H9 (cell line): Measurements from ENCODE around the gene DOK5. TPM values are rescaled to one million over a fixed set of nuclear protein-coding genes. Genes with fewer than 3 reads are reported as not detected.
A peak's percentile ranks its signal among the peaks of the same experiment; 100 is the strongest.

Experiments
- DNase-seq: peaks from one replicate; pipeline ENCODE4 v3.0.0-alpha.2; 2017
- H2AFZ ChIP-seq: one replicate; pipeline ENCODE4 v1.6.1; 2013; ENCODE audit warnings: mild to moderate bottlenecking, low read length, control low read depth, moderate library complexity
- H2AK5ac ChIP-seq: 2 replicates; pipeline ENCODE4 v1.6.1; 2013; ENCODE audit warnings: low read length, control low read depth, mixed read lengths; ENCODE audit not compliant: insufficient read length
- H2BK120ac ChIP-seq: one replicate; pipeline ENCODE4 v1.6.1; 2013; ENCODE audit warnings: low read depth, mild to moderate bottlenecking, low read length, control low read depth, inconsistent platforms; ENCODE audit not compliant: poor library complexity, severe bottlenecking
- H2BK12ac ChIP-seq: 2 replicates; pipeline ENCODE4 v1.6.1; 2013; ENCODE audit warnings: low read length, control low read depth, mixed read lengths, low read depth; ENCODE audit not compliant: insufficient read length
- H2BK15ac ChIP-seq: 2 replicates; pipeline ENCODE4 v1.6.1; 2013; ENCODE audit warnings: low read depth, low read length, control low read depth
- H2BK20ac ChIP-seq: one replicate; pipeline ENCODE4 v1.6.1; 2013; ENCODE audit warnings: low read depth, mild to moderate bottlenecking, low read length, control low read depth, inconsistent platforms; ENCODE audit not compliant: poor library complexity, severe bottlenecking
- H2BK5ac ChIP-seq: 2 replicates; pipeline ENCODE4 v1.6.1; 2013; ENCODE audit warnings: low read length, control low read depth, mixed read lengths; ENCODE audit not compliant: insufficient read length
- H3K14ac ChIP-seq: 2 replicates; pipeline ENCODE4 v1.6.1; 2013; ENCODE audit warnings: low read length, control low read depth; ENCODE audit not compliant: insufficient read depth
- H3K18ac ChIP-seq: 2 replicates; pipeline ENCODE4 v1.6.1; 2013; ENCODE audit warnings: low read depth, mild to moderate bottlenecking, mixed read lengths, low read length, control low read depth; ENCODE audit not compliant: insufficient read length
- H3K23ac ChIP-seq: 2 replicates; pipeline ENCODE4 v1.6.1; 2013; ENCODE audit warnings: low read length, control low read depth, mixed read lengths, low read depth; ENCODE audit not compliant: insufficient read length
- H3K23me2 ChIP-seq: 2 replicates; pipeline ENCODE4 v1.6.1; 2013; ENCODE audit warnings: low read depth, mild to moderate bottlenecking, mixed read lengths, low read length, control low read depth; ENCODE audit not compliant: insufficient read length, poor library complexity, severe bottlenecking
- H3K27ac ChIP-seq: 2 replicates; pipeline ENCODE4 v1.5.1; 2013; ENCODE audit warnings: low read length, control low read depth, mixed read lengths, low read depth; ENCODE audit not compliant: insufficient read length
- H3K27me3 ChIP-seq: 2 replicates; pipeline ENCODE4 v1.6.1; 2013; ENCODE audit warnings: low read length, control low read depth, inconsistent platforms; ENCODE audit not compliant: insufficient read depth
- H3K4ac ChIP-seq: 2 replicates; pipeline ENCODE4 v1.6.1; 2013; ENCODE audit warnings: low read depth, mild to moderate bottlenecking, control low read depth, inconsistent platforms, low read length, moderate library complexity
- H3K4me1 ChIP-seq: 2 replicates; pipeline ENCODE4 v1.6.1; 2013; ENCODE audit warnings: low read length, control low read depth, inconsistent platforms; ENCODE audit not compliant: insufficient read depth
- H3K4me2 ChIP-seq: 2 replicates; pipeline ENCODE4 v1.6.1; 2013; ENCODE audit warnings: low read length, control low read depth, mixed read lengths; ENCODE audit not compliant: insufficient read length, insufficient read depth
- H3K56ac ChIP-seq: 2 replicates; pipeline ENCODE4 v1.6.1; 2013; ENCODE audit warnings: low read depth, mild to moderate bottlenecking, mixed read lengths, low read length, control low read depth; ENCODE audit not compliant: insufficient read length
- H3K79me1 ChIP-seq: 2 replicates; pipeline ENCODE4 v1.6.1; 2013; ENCODE audit warnings: low read depth, mild to moderate bottlenecking, moderate library complexity, low read length, control low read depth, inconsistent platforms; ENCODE audit not compliant: insufficient read depth, poor library complexity, severe bottlenecking
- H3K79me2 ChIP-seq: 2 replicates; pipeline ENCODE4 v1.6.1; 2013; ENCODE audit warnings: low read length, control low read depth, inconsistent platforms; ENCODE audit not compliant: insufficient read depth
- H3K9ac ChIP-seq: 2 replicates; pipeline ENCODE4 v1.6.1; 2013; ENCODE audit warnings: low read length, control low read depth, mixed read lengths; ENCODE audit not compliant: insufficient read length; ENCODE audit errors: extremely low read depth
- H3K9me3 ChIP-seq: one replicate; pipeline ENCODE4 v1.6.1; 2013; ENCODE audit warnings: low read depth, low read length, inconsistent platforms; ENCODE audit not compliant: control insufficient read depth
- H3T11ph ChIP-seq: one replicate; pipeline ENCODE4 v1.6.1; 2013; ENCODE audit warnings: mild to moderate bottlenecking, low read length, control low read depth, inconsistent platforms
- H4K20me1 ChIP-seq: one replicate; pipeline ENCODE4 v1.6.1; 2013; ENCODE audit not compliant: control insufficient read depth, insufficient read length, insufficient read depth
- H4K5ac ChIP-seq: 2 replicates; pipeline ENCODE4 v1.6.1; 2013; ENCODE audit warnings: low read depth, mild to moderate bottlenecking, mixed read lengths, low read length, control low read depth; ENCODE audit not compliant: insufficient read length
- H4K8ac ChIP-seq: replicated peaks from 2 replicates; pipeline ENCODE4 v1.6.1; 2013; ENCODE audit warnings: low read length, control low read depth, mixed read lengths, low read depth; ENCODE audit not compliant: insufficient read length
- H4K91ac ChIP-seq: 2 replicates; pipeline ENCODE4 v1.6.1; 2013; ENCODE audit warnings: low read depth, mild to moderate bottlenecking, moderate library complexity, mixed read lengths, low read length, control low read depth; ENCODE audit not compliant: insufficient read length
- H3K27ac Mint-ChIP-seq, 3 experiments: 2 replicates in 2 of 3; 3 replicates in 1 of 3; pipeline ENCODE4 v1.8.0; 2020 to 2021; ENCODE audit warnings: mixed read lengths in 3 of 3, mild to moderate bottlenecking in 1 of 3, moderate library complexity in 1 of 3
- H3K27me3 Mint-ChIP-seq: 2 replicates; pipeline ENCODE4 v1.8.0; 2021; ENCODE audit warnings: low read depth, mild to moderate bottlenecking, moderate library complexity, mixed read lengths
- H3K36me3 Mint-ChIP-seq, 3 experiments: 2 replicates in 2 of 3; 3 replicates in 1 of 3; pipeline ENCODE4 v1.8.0; 2020 to 2021; ENCODE audit warnings: low read depth in 3 of 3, mixed read lengths in 3 of 3; ENCODE audit not compliant: insufficient read depth in 1 of 3
- H3K4me1 Mint-ChIP-seq, 2 experiments: 2 replicates each; pipeline ENCODE4 v1.8.0; 2020; ENCODE audit warnings: mixed read lengths in 2 of 2
- H3K4me3 Mint-ChIP-seq, 2 experiments: 2 replicates in 1 of 2; 3 replicates in 1 of 2; pipeline ENCODE4 v1.8.0; 2020 to 2021; ENCODE audit warnings: mild to moderate bottlenecking in 2 of 2, mixed read lengths in 2 of 2, moderate library complexity in 1 of 2
- H3K9me3 Mint-ChIP-seq, 2 experiments: 2 replicates in 1 of 2; 3 replicates in 1 of 2; pipeline ENCODE4 v1.8.0; 2020; ENCODE audit warnings: mild to moderate bottlenecking in 2 of 2, mixed read lengths in 2 of 2, moderate library complexity in 1 of 2
- CTCF ChIP-seq: fragments of 200-600 bp; sonication (generic); conservative IDR thresholded peaks from 3 replicates; pipeline ENCODE4 v1.8.0; 2021; ENCODE audit warnings: antibody characterized with exemption, mild to moderate bottlenecking
- WGBS: extraction: QIAGEN DNeasy Blood & Tissue Kit; methylation state at CpG from one replicate; pipeline ENCODE4 v1.1.7; 2013; ENCODE audit warnings: missing lambda C conversion rate, low lambda C conversion rate, mixed read lengths; ENCODE audit not compliant: insufficient read length; ENCODE audit errors: extremely low coverage; 5-methylcytosine and 5-hydroxymethylcytosine counted together
- total RNA-seq: library from RNA; stranded (reverse); gene quantifications from 2 replicates; pipeline ENCODE4 v1.2.1, GENCODE V29; 2021

Gene DOK5
- total RNA-seq, 1 experiment from 2014 or later, result 4.5 TPM

DNA sequence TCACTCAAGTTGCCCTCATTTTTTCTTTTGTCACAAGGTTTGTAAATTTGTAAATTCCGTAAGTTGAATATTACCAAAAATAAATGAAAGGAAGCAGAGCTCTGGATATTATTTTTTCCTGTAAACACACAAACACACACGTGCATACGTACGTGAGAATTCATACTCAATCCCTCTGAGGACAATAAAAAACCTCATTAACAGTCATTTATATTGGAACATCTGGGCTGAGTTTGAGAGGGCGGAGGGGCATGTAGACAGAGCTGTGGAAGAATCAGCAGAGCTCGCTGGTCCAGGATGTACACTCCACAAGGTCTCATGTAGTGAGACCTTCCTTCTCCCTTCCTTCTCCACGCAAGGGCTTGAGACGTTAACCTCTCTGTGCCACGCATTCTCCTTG is 24.2 kb upstream of the DOK5 start:
- Histone ChIP-seq H3K14ac (no peak overlapping the region), H3K23ac (no peak overlapping the region), H4K8ac (no peak overlapping the region), H4K20me1 (no peaks in the 10 kb centered on the region), H3K27ac (no peak overlapping the region), H2BK15ac (no peak overlapping the region), H3K9ac (no peak overlapping the region), H2BK120ac (no peak overlapping the region), H3K79me2 (no peaks in the 10 kb centered on the region), H3K4me1 (peaks cover 2% of the 10 kb centered on the region; the same call in 1 of the 2 replicates), H2BK5ac (no peak overlapping the region), H2AK5ac (no peak overlapping the region), H3K56ac (no peak overlapping the region), H4K5ac (no peak overlapping the region), H3K9me3 (no peaks in the 10 kb centered on the region), H3K18ac (no peak overlapping the region), H2BK12ac (no peak overlapping the region), H4K91ac (peak overlapping the region; percentile 55), H3K4me2 (no peak overlapping the region), H3T11ph (no peak overlapping the region), H2AFZ (no peak overlapping the region), H3K23me2 (no peaks in the 10 kb centered on the region), H3K4ac (no peak overlapping the region), H3K79me1 (no peaks in the 10 kb centered on the region), H2BK20ac (no peak overlapping the region), H3K27me3 (no peaks in the 10 kb centered on the region)
- H3K4me3 Mint-ChIP-seq, result no peak overlapping the region
- no peaks in the 10 kb centered on the region for H3K27me3 Mint-ChIP-seq
- no peak for TF ChIP-seq CTCF
- peaks cover 7 to 14% (median 8%) of the 10 kb centered on the region in 3 experiments for H3K36me3 Mint-ChIP-seq
- DNase-seq, result no peak
- peaks cover 10 to 11% of the 10 kb centered on the region in 2 experiments for H3K9me3 Mint-ChIP-seq
- peak overlapping the region in 1 of 3 experiments; percentile 76; a peak in 1 of 7 replicates for H3K27ac Mint-ChIP-seq
- peaks cover 34 to 38% of the 10 kb centered on the region in 2 experiments for H3K4me1 Mint-ChIP-seq
- WGBS, result no CpG with 5 or more reads among the region's 9 CpGs
